PC-9 (cell line): ENCODE results near the gene SCN2B. TPM values are rescaled to one million over a fixed set of nuclear protein-coding genes. Genes with fewer than 3 reads are reported as not detected.

ENCODE experiments used
- BruUV-seq: library from RNA; stranded (reverse); fragments of 400-500 nt; replicated peaks from 2 replicates; lab custom pipeline; 2021; lab: Mats Ljungman, UMichigan
- CTCF ChIA-PET: fragments of 300-600 bp; sonication (Branson Sonifier 250); formaldehyde crosslinking; loops from one replicate; lab custom pipeline; 2022; ENCODE audit warnings: antibody characterized with exemption; lab: Charles Lee
- POLR2A ChIA-PET: fragments of 300-600 bp; sonication (Branson Sonifier 250); formaldehyde crosslinking; loops from one replicate; lab custom pipeline; 2022; ENCODE audit warnings: antibody characterized with exemption; ENCODE audit not compliant: unreplicated experiment; lab: Charles Lee
- DNase-seq, 2 experiments: peaks; one replicate each; pipeline versions ENCODE4 v3.0.0 to v3.0.0-alpha.2; 2015 to 2022; ENCODE audit warnings: mixed read lengths in 1 of 2
- H2AFZ ChIP-seq: fragments of 200-600 bp; sonication (generic); 2 replicates; pipeline ENCODE4 v1.8.1; 2017; ENCODE audit warnings: antibody characterized with exemption
- H3F3A ChIP-seq: fragments of 200-600 bp; sonication (generic); 2 replicates; pipeline ENCODE4 v1.8.1; 2017; ENCODE audit warnings: antibody characterized with exemption, mild to moderate bottlenecking, low read depth; ENCODE audit not compliant: insufficient read depth
- H3K27ac ChIP-seq: fragments of 200-600 bp; sonication (generic); 2 replicates; pipeline ENCODE4 v1.6.1; 2016; ENCODE audit warnings: mixed run types
- H3K27me3 ChIP-seq: fragments of 200-600 bp; sonication (generic); 2 replicates; pipeline ENCODE4 v1.6.1; 2016; ENCODE audit warnings: low read depth, mixed run types; ENCODE audit not compliant: insufficient read depth
- H3K36me3 ChIP-seq: fragments of 200-600 bp; sonication (generic); 2 replicates; pipeline ENCODE4 v1.6.1; 2016; ENCODE audit warnings: low read depth, mixed run types
- H3K4me1 ChIP-seq: fragments of 200-600 bp; sonication (generic); replicated peaks from 2 replicates; pipeline ENCODE4 v1.6.1; 2016; ENCODE audit warnings: mixed run types; ENCODE audit not compliant: insufficient read depth
- H3K4me2 ChIP-seq: fragments of 200-600 bp; sonication (generic); 2 replicates; pipeline ENCODE4 v1.6.1; 2017; ENCODE audit warnings: mixed run types
- H3K4me3 ChIP-seq: fragments of 200-600 bp; sonication (generic); 2 replicates; pipeline ENCODE4 v1.6.1; 2016; ENCODE audit warnings: mixed run types
- H3K79me2 ChIP-seq: fragments of 200-600 bp; sonication (generic); 2 replicates; pipeline ENCODE4 v1.6.1; 2017; ENCODE audit warnings: low read depth, mixed run types
- H3K9me2 ChIP-seq: fragments of 200-600 bp; sonication (generic); 2 replicates; pipeline ENCODE4 v1.8.1; 2017; ENCODE audit warnings: mild to moderate bottlenecking; ENCODE audit not compliant: insufficient read depth
- H3K9me3 ChIP-seq: fragments of 200-600 bp; sonication (generic); 2 replicates; pipeline ENCODE4 v1.8.1; 2016; ENCODE audit warnings: low read depth; ENCODE audit not compliant: insufficient read depth
- H4K20me1 ChIP-seq: fragments of 200-600 bp; sonication (generic); 2 replicates; pipeline ENCODE4 v1.8.1; 2017; ENCODE audit not compliant: insufficient read depth
- CTCF ChIP-seq: fragments of 200-600 bp; sonication (generic); conservative IDR thresholded peaks from 2 replicates; pipeline ENCODE4 v1.6.1; 2017; ENCODE audit warnings: mixed run types, antibody characterized with exemption, mild to moderate bottlenecking, moderate library complexity
- EZH2 ChIP-seq: fragments of 200-600 bp; sonication (generic); IDR thresholded peaks from 2 replicates; pipeline ENCODE4 v1.8.0; 2017; ENCODE audit warnings: antibody characterized with exemption, low read depth
- intact Hi-C: fragments of 100-400 bp; cut with micrococcal nuclease; formaldehyde crosslinking; loops from one replicate; pipeline ENCODE4 v1.10.0; 2022; ENCODE audit not compliant: unreplicated experiment
- total RNA-seq: library from RNA; stranded (reverse); gene quantifications from 2 replicates; pipeline ENCODE4 v1.2.3, GENCODE V29; 2021

SCN2B gene
- total RNA-seq, 1 experiment from 2014 or later: not detected

GRCh38 chr11:118142081-118142480 lies 34.4 kb downstream of the SCN2B start:
- no peak overlapping the region for H3K4me2 ChIP-seq
- POLR2A ChIA-PET: interaction anchor here (0.6 kb wide), 1 partner anchor 530 kb away, joined by 3 read pairs; no protein-coding TSS in a partner anchor
- H3K27me3 ChIP-seq: peaks cover 22% of the 10 kb centered on the region
- H3K79me2 ChIP-seq: no peaks in the 10 kb centered on the region
- no peaks in the 10 kb centered on the region for H3K36me3 ChIP-seq
- no TSS peak for BruUV-seq
- peak; percentile 25 to 73 for DNase-seq
- no peak overlapping the region for H3K4me3 ChIP-seq
- no peak overlapping the region for H2AFZ ChIP-seq
- no peaks in the 10 kb centered on the region for H3K9me3 ChIP-seq
- H3K9me2 ChIP-seq: no peaks in the 10 kb centered on the region
- H3K4me1 ChIP-seq: peaks cover 6% of the 10 kb centered on the region; the same call in 1 of the 2 replicates
- H4K20me1 ChIP-seq: no peaks in the 10 kb centered on the region
- TF ChIP-seq EZH2 (no peak), CTCF (no peak)
- H3F3A ChIP-seq: peaks cover 5% of the 10 kb centered on the region; the same call in 1 of the 2 replicates
- intact Hi-C loops: no loop called here
- CTCF ChIA-PET: no interaction called here
- H3K27ac ChIP-seq: no peak overlapping the region

- peak in 1 of 2 experiments; percentile 58 for DNase-seq
- peaks cover 12% of the 10 kb centered on the region for H3K27me3 ChIP-seq
- TF ChIP-seq CTCF (no peak), EZH2 (no peak)
- no peaks in the 10 kb centered on the region for H3K36me3 ChIP-seq
- no TSS peak for BruUV-seq
- ChIA-PET CTCF (interaction anchor here (0.6 to 0.7 kb wide), 3 partner anchors 10 to 1111 kb away, joined by 3 read pairs; no protein-coding TSS in a partner anchor), POLR2A (interaction anchor here (0.6 kb wide), 2 partner anchors 384 to 404 kb away, joined by 3 read pairs; no protein-coding TSS in a partner anchor)
- H4K20me1 ChIP-seq: no peaks in the 10 kb centered on the region
- H3K9me2 ChIP-seq: no peaks in the 10 kb centered on the region
- peaks cover 6% of the 10 kb centered on the region; the same call in 1 of the 2 replicates for H3K4me1 ChIP-seq
- H3K79me2 ChIP-seq: no peaks in the 10 kb centered on the region
- no peak overlapping the region for H3K27ac ChIP-seq
- peaks cover 5% of the 10 kb centered on the region; the same call in 1 of the 2 replicates for H3F3A ChIP-seq
- no peak overlapping the region for H2AFZ ChIP-seq
- H3K4me3 ChIP-seq: no peak overlapping the region
- H3K9me3 ChIP-seq: no peaks in the 10 kb centered on the region
- H3K4me2 ChIP-seq: no peak overlapping the region
- intact Hi-C loops: no loop called here
Observed at GRCh38 chr11:118139578-118139977, 36.9 kb downstream of the SCN2B start.

- TF ChIP-seq CTCF (no peak), EZH2 (no peak)
- peaks cover 5% of the 10 kb centered on the region; the same call in 1 of the 2 replicates for H3F3A ChIP-seq
- peaks cover 11% of the 10 kb centered on the region for H3K27me3 ChIP-seq
- H3K9me3 ChIP-seq: no peaks in the 10 kb centered on the region
- H3K79me2 ChIP-seq: no peaks in the 10 kb centered on the region
- no peak overlapping the region for H3K4me2 ChIP-seq
- H3K36me3 ChIP-seq: no peaks in the 10 kb centered on the region
- no peak overlapping the region for H2AFZ ChIP-seq
- DNase-seq: no peak
- peaks cover 6% of the 10 kb centered on the region; the same call in 1 of the 2 replicates for H3K4me1 ChIP-seq
- H3K27ac ChIP-seq: no peak overlapping the region
- H3K9me2 ChIP-seq: no peaks in the 10 kb centered on the region
- BruUV-seq: no TSS peak
- ChIA-PET CTCF (no interaction called here), POLR2A (interaction anchor here (0.6 kb wide), 1 partner anchor 405 kb away, joined by 3 read pairs; no protein-coding TSS in a partner anchor)
- no peak overlapping the region for H3K4me3 ChIP-seq
- no peaks in the 10 kb centered on the region for H4K20me1 ChIP-seq
- intact Hi-C loops: no loop called here
Observed at GRCh38 chr11:118138839-118139420, 37.5 kb downstream of the SCN2B start.
